GM18519 (cell line): ENCODE results near the gene ABCB7.
"Not testable (repeated sequence)": the region's sequence is repeated elsewhere in the genome, so short reads cannot be mapped to it uniquely, and the experiment has no call there.

ENCODE experiments used
- ATAC-seq: cut with Tn5 transposase; IDR thresholded peaks from one replicate; pipeline ENCODE4 v1.9.1; 2021; ENCODE audit warnings: mild to moderate bottlenecking, moderate library complexity; ENCODE audit not compliant: unreplicated experiment, low FRiP score

The ABCB7 gene

DNA sequence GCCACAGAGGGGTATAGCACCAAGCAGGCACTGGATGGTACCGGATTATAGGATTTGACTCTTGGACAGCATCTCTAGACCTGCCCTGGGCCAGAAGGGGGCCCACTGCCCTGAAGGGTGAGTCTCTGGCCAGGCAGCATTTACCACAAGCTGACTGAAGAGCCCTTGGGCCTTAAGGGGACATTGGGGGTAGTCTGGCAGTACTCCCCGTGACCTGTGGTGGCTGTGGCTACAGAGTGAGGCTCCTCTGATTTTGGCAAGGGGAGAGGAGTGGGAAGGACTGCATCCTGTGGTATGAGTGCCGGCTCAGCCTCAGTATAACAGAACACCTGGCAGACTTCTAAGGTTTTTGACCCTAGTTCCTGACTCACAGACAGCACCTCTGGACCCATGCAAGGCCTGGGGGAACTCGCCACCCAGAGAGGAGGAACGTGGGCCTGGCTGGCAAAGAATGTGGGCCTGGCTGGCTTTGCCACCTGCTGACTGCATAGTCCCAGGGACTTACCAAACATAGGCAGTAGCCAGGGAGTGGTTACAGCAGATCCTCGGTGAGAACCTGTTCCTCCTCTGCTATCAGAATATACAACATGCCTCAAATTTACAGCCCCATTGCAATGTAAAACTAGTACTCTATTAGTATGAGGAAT, 48.1 kb downstream of the ABCB7 start:
- ATAC-seq = no peak

DNA sequence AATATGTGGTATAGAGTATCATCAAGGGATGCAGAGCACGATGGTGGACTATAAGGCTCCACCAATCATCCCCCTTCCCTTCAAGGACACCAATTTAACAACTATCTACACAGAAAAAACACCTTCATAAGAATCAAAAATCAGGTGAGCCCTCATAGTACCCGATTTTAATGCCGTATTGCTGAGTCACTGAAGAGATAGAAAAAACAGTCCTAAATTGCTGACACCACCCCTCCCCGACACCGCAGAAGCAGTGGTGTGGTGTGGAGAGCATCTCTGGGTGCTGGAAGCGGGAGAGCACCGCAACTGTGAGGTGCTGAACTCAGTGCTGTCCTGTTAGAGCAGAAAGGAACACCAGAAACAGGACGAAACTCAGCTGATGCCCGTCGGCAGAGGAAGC, 49.3 kb downstream of the ABCB7 start:
- ATAC-seq = no peak

DNA sequence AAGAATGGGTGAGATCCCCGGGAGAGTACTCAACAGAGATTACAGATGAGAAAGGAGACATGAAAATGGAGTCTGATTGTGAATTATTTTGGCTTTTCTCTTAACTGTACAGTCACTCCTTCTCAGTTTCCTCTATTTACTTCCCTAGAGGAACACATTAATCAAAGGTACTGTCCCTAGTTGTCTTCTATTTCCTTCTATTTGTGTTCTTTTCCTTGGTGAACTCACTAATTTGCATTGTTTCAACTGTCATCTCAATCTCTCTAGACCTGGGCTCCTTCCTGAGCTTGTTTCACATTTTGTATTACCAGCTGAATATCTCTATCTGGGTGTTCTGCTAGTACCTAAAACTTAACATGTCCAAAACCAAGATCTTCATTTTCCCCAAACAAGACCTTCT, 59.8 kb downstream of the ABCB7 start:
- no peak for ATAC-seq

DNA sequence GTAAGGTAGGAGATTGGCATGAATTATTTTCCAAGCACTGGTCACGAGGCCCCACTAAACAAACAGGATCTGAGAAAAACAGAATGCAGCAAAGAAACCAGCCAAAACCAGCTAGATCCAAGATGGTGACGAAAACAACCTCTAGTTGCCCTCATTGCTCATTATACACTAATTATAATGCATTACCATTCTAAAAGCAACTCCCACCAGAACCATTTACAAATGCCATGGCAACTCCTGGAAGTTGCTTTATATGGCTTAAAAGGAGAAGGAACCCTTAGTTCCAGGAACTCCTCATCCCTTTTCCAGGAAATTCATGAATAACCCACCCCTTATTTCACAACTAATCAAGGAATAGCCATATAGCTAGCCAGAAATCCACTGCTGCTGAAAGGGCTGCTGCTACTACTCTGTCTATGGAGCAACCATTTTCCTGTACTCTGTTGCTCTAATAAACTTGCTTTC, 69.3 kb downstream of the ABCB7 start:
- ATAC-seq = no peak

DNA sequence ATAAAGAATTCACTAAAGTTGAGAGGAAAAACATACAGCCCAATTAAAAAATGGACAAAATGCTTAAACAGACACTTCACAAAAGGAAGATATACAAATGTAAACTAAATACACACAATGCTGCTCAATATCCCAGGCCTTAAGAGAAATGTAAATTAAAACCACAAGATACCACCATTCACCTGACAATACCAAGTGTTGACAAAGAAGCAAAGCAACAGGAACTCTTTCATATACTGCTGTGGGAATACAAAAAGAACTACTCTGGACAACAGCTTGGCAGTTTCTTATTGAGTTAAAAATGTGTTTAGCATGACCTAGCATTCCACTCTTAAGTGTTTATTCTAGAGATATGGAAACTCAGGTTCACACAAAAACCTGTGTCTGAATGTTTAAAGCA, 71.3 kb downstream of the ABCB7 start:
- no peak for ATAC-seq

DNA sequence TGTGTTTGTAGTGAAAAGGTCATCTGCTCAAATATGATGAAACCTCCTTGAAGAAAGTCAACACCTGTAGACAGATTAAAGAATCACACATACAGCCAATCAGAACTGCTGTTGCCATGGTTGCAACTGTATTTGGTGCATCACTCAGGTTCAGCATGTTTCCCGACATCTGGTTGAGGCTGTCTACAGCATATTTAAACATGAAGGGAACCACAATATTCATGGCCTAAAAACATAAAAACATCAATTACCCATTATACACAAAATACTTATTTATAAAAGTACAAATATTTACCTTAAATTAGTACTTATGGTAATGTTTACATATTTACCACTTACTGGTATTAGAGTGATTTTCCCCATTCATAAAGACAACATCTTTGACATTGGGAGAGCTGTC, 79.7 kb downstream of the ABCB7 start:
- no peak for ATAC-seq

DNA sequence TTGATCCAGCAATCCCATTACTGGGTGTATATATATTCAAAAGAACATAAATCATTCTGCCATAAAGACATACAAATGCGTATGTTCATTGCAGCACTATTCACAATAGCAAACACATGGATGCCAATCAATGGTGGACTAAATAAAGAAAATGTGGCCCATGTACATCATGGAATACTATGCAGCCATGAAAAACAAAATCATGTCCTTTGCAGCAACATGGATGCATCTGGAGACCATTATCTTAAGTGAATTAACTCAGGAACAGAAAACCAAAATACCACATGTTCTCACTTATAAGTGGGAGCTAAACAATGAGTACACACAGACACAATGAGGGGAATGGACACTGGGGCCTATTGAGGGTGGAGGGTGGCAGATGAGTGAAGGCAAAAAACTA, 81.6 kb downstream of the ABCB7 start:
- no peak for ATAC-seq

DNA sequence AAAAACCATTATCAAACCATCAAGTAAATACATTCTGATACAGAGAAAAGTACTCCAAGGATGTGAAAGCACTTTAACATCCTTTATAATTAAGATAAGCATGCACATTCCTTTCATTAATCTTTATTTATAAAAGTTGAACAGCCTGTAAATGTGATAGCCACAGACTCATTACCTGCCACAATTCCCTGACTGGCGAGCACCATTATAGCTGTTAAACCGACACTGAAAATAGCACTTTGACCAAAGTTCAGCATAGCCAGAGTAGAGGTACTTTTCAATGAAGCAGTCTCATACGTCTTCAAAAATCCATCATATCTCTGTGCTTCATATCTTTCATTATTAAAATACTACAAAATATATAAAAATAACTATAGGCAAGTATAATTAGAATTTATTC, 84.7 kb downstream of the ABCB7 start:
- ATAC-seq = no peak

DNA sequence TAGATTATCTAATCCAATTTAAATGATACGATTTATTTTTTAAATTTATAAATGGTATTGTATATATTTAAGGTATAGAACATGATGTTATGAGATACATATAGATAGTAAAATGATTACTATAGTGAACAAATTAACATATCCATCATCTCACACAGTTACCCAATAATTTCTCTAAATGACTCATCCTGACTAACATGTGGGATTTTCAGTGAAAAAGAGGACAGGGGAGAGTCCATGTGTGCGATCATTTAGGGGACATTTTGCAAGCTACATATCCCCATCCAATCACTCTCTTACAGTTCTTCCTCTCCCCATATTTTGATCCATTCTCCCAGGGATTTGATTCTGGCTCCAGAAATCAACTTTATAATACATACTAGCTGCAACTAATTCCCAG, 88.2 kb downstream of the ABCB7 start:
- ATAC-seq = no peak

DNA sequence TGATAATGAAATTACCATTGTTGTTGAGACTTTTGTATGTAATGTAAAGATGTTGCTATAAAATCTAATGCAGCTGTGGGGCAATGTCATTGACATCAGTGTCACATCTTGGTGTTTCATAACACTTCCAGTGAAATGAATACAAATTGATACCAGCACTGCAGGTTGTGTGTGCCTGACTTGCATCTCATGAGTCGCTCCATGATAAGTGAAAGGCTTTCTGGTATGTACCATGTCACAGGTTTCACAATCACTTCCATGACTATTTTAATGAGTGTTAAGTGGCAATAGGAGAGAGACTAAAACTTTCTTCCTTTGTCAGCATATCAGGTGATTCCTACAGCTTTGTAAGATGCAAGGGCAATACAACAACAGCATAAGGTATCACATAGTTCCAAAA, 94.4 kb downstream of the ABCB7 start:
- no peak for ATAC-seq

DNA sequence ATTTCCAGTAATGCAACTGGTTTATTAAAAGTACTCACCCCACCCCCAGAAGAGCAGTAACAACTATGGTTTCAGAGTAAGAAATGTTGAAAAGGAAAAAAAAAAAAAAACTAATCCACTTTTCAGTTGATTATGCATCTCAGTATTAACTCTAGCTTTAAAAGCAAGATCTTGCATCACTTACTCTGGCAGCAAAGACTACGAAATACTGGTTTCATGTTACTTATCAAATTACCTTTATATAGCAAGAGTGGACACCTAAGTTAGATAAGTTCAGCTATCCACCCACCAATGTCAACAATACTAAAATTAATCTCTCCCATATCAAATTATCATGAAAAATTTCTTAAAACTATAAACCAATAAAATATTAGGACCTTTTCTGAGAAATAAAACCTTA, 105.0 kb downstream of the ABCB7 start:
- no peak for ATAC-seq

DNA sequence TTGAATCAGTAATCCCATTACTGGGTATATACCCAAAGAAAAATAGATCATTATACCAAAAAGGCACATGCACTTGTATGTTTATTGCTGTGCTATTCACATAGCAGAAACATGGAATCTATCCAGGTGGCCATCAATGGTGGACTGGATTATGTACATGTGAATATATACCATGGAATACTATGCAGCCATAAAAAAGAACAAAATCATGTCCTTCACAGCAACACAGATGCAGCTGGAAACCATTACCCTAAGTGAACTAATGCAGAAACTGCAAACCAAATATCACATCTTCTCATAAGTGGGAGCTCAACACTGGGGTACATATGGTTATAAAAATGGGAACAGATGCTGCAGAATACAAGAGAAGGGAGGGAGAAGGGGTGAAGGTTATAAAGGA, 110.7 kb downstream of the ABCB7 start:
- ATAC-seq = no peak

DNA sequence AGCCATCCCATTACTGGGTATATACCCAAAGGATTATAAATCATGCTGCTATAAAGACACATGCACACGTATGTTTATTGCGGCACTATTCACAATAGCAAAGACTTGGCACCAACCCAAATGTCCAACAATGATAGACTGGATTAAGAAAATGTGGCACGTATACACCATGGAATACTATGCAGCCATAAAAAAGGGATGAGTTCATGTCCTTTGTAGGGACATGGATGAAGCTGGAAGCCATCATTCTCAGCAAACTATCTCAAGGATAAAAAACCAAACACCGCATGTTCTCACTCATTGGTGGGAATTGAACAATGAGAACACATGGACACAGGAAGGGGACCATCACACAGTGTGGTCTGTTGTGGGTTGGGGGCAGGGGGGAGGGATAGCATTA, 111.9 kb downstream of the ABCB7 start:
- not testable (repeated sequence) for ATAC-seq

DNA sequence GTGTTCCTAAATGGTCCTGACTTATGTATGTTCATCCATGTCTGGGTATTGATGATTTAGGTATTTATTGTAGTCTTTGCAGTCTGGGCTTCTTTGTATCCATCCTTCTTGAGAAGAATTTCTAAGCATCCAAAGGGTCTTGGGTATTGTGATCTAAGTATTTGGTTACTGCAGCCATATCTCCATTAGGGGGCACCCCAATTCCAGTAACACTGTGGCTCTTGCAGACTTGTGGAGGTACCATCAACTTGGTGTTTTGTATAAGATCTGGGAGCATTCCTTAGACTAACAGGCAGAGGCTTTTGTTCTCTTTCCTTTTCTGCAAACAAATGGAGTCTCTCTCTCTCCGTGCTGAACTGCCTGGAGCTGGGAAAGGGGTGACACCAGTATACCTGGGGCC, 117.2 kb downstream of the ABCB7 start:
- ATAC-seq = no peak
